Measurements from ENCODE around the gene TMCO2.
A peak's percentile ranks its signal among the peaks of the same experiment; 100 is the strongest.

Gene TMCO2

GRCh38 chr1:40258445-40258769, 10.7 kb downstream of the TMCO2 start:
- no peak for DNase-seq
- no peaks in the 10 kb centered on the region for H3K9me3 ChIP-seq (ENCODE audit: insufficient read depth, low read length, severe bottlenecking)
- peak overlapping the region; percentile 86 for H3K27ac ChIP-seq (ENCODE audit: low read length)
- peak overlapping the region; percentile 99 for H2AFZ ChIP-seq (ENCODE audit: low read depth, low read length)
- peak overlapping the region; percentile 94 to 98 for H3K4me3 ChIP-seq (ENCODE audit: low read depth in 1 of 2, low read length in 2 of 2)
- TF ChIP-seq EZH2 (IDR thresholded peaks at IDR 0.05; ENCODE audit: borderline replicate concordance, low read depth, low read length, severe bottlenecking) (no peak), CTCF (IDR thresholded peaks at IDR 0.05; ENCODE audit: borderline replicate concordance, extremely low read depth, low read length, poor library complexity, severe bottlenecking) (no peak)
- peaks cover 59% of the 10 kb centered on the region for H3K79me2 ChIP-seq (ENCODE audit: insufficient read depth, low read length)
- H3K4me2 ChIP-seq (ENCODE audit: insufficient read depth, low read length), result peak overlapping the region; percentile 82
- peaks cover 46% of the 10 kb centered on the region for H3K4me1 ChIP-seq (ENCODE audit: insufficient read depth, low read length)
- H3K27me3 ChIP-seq (ENCODE audit: insufficient read depth, low read length, poor library complexity), result no peaks in the 10 kb centered on the region
- H3K36me3 ChIP-seq (ENCODE audit: insufficient read depth, low read length), result peaks cover 40% of the 10 kb centered on the region
- peak overlapping the region; percentile 70 for H3K9ac ChIP-seq (ENCODE audit: low read depth, low read length)
- no peak for ATAC-seq (ENCODE audit: insufficient read depth, low read depth)
- no peaks in the 10 kb centered on the region for H4K20me1 ChIP-seq (ENCODE audit: insufficient read depth, low read length)

- Histone ChIP-seq H3K4me2 (ENCODE audit: insufficient read depth, low read length) (no peak overlapping the region), H3K27me3 (ENCODE audit: insufficient read depth, low read length, poor library complexity) (no peaks in the 10 kb centered on the region), H3K9ac (ENCODE audit: low read depth, low read length) (no peak overlapping the region), H3K36me3 (ENCODE audit: insufficient read depth, low read length) (peaks cover 89% of the 10 kb centered on the region), H3K9me3 (ENCODE audit: insufficient read depth, low read length, severe bottlenecking) (no peaks in the 10 kb centered on the region), H3K4me1 (ENCODE audit: insufficient read depth, low read length) (peaks cover 22% of the 10 kb centered on the region), H2AFZ (ENCODE audit: low read depth, low read length) (no peak overlapping the region), H3K27ac (ENCODE audit: low read length) (no peak overlapping the region), H3K79me2 (ENCODE audit: insufficient read depth, low read length) (peaks cover 55% of the 10 kb centered on the region), H4K20me1 (ENCODE audit: insufficient read depth, low read length) (no peaks in the 10 kb centered on the region), H3K4me3 (ENCODE audit: low read depth in 1 of 2, low read length in 2 of 2) (no peak overlapping the region)
- DNase-seq (no peak), ATAC-seq (ENCODE audit: insufficient read depth, low read depth) (no peak)
- TF ChIP-seq CTCF (IDR thresholded peaks at IDR 0.05; ENCODE audit: borderline replicate concordance, extremely low read depth, low read length, poor library complexity, severe bottlenecking), result no peak
- no peak for TF ChIP-seq EZH2 (IDR thresholded peaks at IDR 0.05; ENCODE audit: borderline replicate concordance, low read depth, low read length, severe bottlenecking)
These were observed 16.6 kb downstream of the TMCO2 start for GRCh38 chr1:40264354-40264781.

GRCh38 chr1:40265298-40265697, 17.6 kb downstream of the TMCO2 start:
- DNase-seq (no peak), ATAC-seq (ENCODE audit: insufficient read depth, low read depth) (no peak)
- peaks cover 45% of the 10 kb centered on the region for H3K79me2 ChIP-seq (ENCODE audit: insufficient read depth, low read length)
- H3K4me1 ChIP-seq (ENCODE audit: insufficient read depth, low read length), result peaks cover 13% of the 10 kb centered on the region; the same call in 1 of the 2 replicates
- no peaks in the 10 kb centered on the region for H3K9me3 ChIP-seq (ENCODE audit: insufficient read depth, low read length, severe bottlenecking)
- H3K4me3 ChIP-seq (ENCODE audit: low read depth in 1 of 2, low read length in 2 of 2), result no peak overlapping the region
- H4K20me1 ChIP-seq (ENCODE audit: insufficient read depth, low read length), result no peaks in the 10 kb centered on the region
- no peak overlapping the region for H3K9ac ChIP-seq (ENCODE audit: low read depth, low read length)
- H3K36me3 ChIP-seq (ENCODE audit: insufficient read depth, low read length), result peaks cover 91% of the 10 kb centered on the region
- no peaks in the 10 kb centered on the region for H3K27me3 ChIP-seq (ENCODE audit: insufficient read depth, low read length, poor library complexity)
- no peak overlapping the region for H3K27ac ChIP-seq (ENCODE audit: low read length)
- H2AFZ ChIP-seq (ENCODE audit: low read depth, low read length), result no peak overlapping the region
- TF ChIP-seq CTCF (IDR thresholded peaks at IDR 0.05; ENCODE audit: borderline replicate concordance, extremely low read depth, low read length, poor library complexity, severe bottlenecking) (no peak), EZH2 (IDR thresholded peaks at IDR 0.05; ENCODE audit: borderline replicate concordance, low read depth, low read length, severe bottlenecking) (no peak)
- no peak overlapping the region for H3K4me2 ChIP-seq (ENCODE audit: insufficient read depth, low read length)

- DNase-seq (no peak), ATAC-seq (ENCODE audit: insufficient read depth, low read depth) (no peak)
- H4K20me1 ChIP-seq (ENCODE audit: insufficient read depth, low read length), result no peaks in the 10 kb centered on the region; the same call in 1 of the 2 replicates
- H3K79me2 ChIP-seq (ENCODE audit: insufficient read depth, low read length), result peaks cover 43% of the 10 kb centered on the region
- no peak overlapping the region for H3K4me2 ChIP-seq (ENCODE audit: insufficient read depth, low read length)
- H3K27me3 ChIP-seq (ENCODE audit: insufficient read depth, low read length, poor library complexity), result no peaks in the 10 kb centered on the region
- H3K4me1 ChIP-seq (ENCODE audit: insufficient read depth, low read length), result peaks cover 11% of the 10 kb centered on the region; the same call in 1 of the 2 replicates
- no peak overlapping the region for H3K27ac ChIP-seq (ENCODE audit: low read length)
- no peak for TF ChIP-seq EZH2 (IDR thresholded peaks at IDR 0.05; ENCODE audit: borderline replicate concordance, low read depth, low read length, severe bottlenecking)
- no peak for TF ChIP-seq CTCF (IDR thresholded peaks at IDR 0.05; ENCODE audit: borderline replicate concordance, extremely low read depth, low read length, poor library complexity, severe bottlenecking)
- H2AFZ ChIP-seq (ENCODE audit: low read depth, low read length), result no peak overlapping the region
- no peak overlapping the region for H3K4me3 ChIP-seq (ENCODE audit: low read depth in 1 of 2, low read length in 2 of 2)
- no peak overlapping the region for H3K9ac ChIP-seq (ENCODE audit: low read depth, low read length)
- peaks cover 91% of the 10 kb centered on the region for H3K36me3 ChIP-seq (ENCODE audit: insufficient read depth, low read length)
- no peaks in the 10 kb centered on the region for H3K9me3 ChIP-seq (ENCODE audit: insufficient read depth, low read length, severe bottlenecking)
These were observed 18.2 kb downstream of the TMCO2 start for GRCh38 chr1:40265919-40266318.
